ENCODE measurements around the gene HOXB8.

DNA sequence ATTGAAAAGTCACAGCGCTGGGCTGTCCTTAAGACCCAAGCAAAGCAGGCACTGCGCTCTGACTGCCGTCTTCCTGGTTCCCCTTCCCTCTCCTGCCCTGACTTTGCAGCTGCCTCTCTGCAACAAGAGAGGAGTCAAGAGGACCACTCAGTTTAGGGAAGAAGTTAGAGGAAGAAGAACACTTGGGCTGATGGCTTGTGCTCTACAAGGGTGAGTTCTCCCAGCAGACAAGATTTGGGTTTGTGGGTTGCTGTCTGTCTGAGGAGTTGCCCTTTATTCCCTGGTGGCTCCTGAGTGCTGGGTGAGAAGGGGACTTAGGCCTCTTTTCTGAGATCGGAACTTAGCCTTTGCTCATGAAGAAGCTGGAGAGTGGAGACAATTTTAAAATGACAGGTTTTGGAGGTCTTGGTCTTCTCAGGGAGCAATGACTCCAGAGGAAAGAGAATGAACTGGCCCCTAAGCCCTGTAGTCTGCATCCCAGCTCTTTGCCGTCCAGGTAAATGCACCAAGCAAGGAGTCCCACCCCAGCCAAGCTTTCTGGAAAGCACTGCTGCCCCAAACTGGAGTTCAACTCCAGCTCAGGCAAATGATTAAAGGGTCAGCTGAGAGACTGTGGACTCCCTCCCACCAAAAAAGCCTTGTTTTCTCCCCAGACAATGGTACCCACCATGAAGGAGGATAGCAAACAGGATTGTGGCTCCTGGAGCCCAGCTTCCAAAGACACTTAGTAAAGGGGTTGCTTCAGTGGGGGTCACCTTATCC, 13.7 kb upstream of the HOXB8 start:
- TF ChIP-seq, protein P1, sequence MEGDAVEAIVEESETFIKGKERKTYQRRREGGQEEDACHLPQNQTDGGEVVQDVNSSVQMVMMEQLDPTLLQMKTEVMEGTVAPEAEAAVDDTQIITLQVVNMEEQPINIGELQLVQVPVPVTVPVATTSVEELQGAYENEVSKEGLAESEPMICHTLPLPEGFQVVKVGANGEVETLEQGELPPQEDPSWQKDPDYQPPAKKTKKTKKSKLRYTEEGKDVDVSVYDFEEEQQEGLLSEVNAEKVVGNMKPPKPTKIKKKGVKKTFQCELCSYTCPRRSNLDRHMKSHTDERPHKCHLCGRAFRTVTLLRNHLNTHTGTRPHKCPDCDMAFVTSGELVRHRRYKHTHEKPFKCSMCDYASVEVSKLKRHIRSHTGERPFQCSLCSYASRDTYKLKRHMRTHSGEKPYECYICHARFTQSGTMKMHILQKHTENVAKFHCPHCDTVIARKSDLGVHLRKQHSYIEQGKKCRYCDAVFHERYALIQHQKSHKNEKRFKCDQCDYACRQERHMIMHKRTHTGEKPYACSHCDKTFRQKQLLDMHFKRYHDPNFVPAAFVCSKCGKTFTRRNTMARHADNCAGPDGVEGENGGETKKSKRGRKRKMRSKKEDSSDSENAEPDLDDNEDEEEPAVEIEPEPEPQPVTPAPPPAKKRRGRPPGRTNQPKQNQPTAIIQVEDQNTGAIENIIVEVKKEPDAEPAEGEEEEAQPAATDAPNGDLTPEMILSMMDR (IDR thresholded peaks at IDR 0.05) = no peak
- TF ChIP-seq EZH2phosphoT487 (IDR thresholded peaks at IDR 0.05) = peak; percentile 64
